B cell (primary cell): ENCODE measurements around the gene BRIP1. TPM values are rescaled to one million over a fixed set of nuclear protein-coding genes. Genes with fewer than 3 reads are reported as not detected.

Experiments
- ATAC-seq: fragments of 200-7000 bp; cut with Tn5 transposase; one replicate; pipeline ENCODE4 v1.10.0; 2021; ENCODE audit warnings: low read depth, mild to moderate bottlenecking, moderate number of reproducible peaks, moderate library complexity
- CTCF ChIA-PET: fragments of 350-600 bp; sonication (Branson Sonifier 250); formaldehyde crosslinking; loops from one replicate; lab custom pipeline; 2021; ENCODE audit warnings: antibody characterized with exemption, inconsistent platforms; lab: Charles Lee
- POLR2A ChIA-PET: fragments of 350-600 bp; sonication (Branson Sonifier 250); formaldehyde crosslinking; loops from one replicate; lab custom pipeline; 2021; ENCODE audit warnings: antibody characterized with exemption; lab: Charles Lee
- DNase-seq: peaks from one replicate; pipeline ENCODE4 v3.0.0; 2013
- H2AFZ ChIP-seq: 2 replicates; pipeline ENCODE4 v1.6.1; 2012; ENCODE audit warnings: mild to moderate bottlenecking, low read depth, low read length; ENCODE audit not compliant: insufficient read depth, poor library complexity, severe bottlenecking
- H3K27ac ChIP-seq, 2 donors: 1 replicate in 1 of 2; 2 replicates in 1 of 2; pipeline ENCODE4 v1.5.1; 2012 to 2013; ENCODE audit warnings: low read length in 2 of 2, mild to moderate bottlenecking in 2 of 2, moderate library complexity in 1 of 2
- H3K27me3 ChIP-seq, 4 experiments: fragments of 200-600 bp in 1 of 4; sonication (generic) in 1 of 4; replicated peaks in 1 of 4; 1 replicate in 2 of 4; 2 replicates in 2 of 4; pipeline versions ENCODE4 v1.6.1 to v1.7.0; 2013 to 2016; ENCODE audit warnings: low read length in 3 of 4, mild to moderate bottlenecking in 2 of 4, mixed read lengths in 1 of 4, moderate library complexity in 1 of 4; ENCODE audit not compliant: insufficient read depth in 4 of 4, control insufficient read depth in 3 of 4; ENCODE audit errors: control extremely low read depth in 1 of 4
- H3K36me3 ChIP-seq, 2 experiments: replicated peaks in 1 of 2; 1 replicate in 1 of 2; 2 replicates in 1 of 2; pipeline versions ENCODE4 v1.6.1 to v1.7.1; 2013; ENCODE audit warnings: low read length in 1 of 2; ENCODE audit not compliant: insufficient read depth in 2 of 2, control insufficient read depth in 1 of 2; ENCODE audit errors: control extremely low read depth in 1 of 2, extremely low read depth in 1 of 2
- H3K4me1 ChIP-seq, 2 donors: fragments of 200-600 bp in 1 of 2; sonication (generic) in 1 of 2; 1 replicate in 1 of 2; 2 replicates in 1 of 2; pipeline versions ENCODE4 v1.5.1 to v1.6.1; 2013 to 2017; ENCODE audit warnings: low read length in 2 of 2; ENCODE audit not compliant: control insufficient read depth in 2 of 2, insufficient read depth in 2 of 2
- H3K4me2 ChIP-seq: replicated peaks from 2 replicates; pipeline ENCODE3; 2012; ENCODE audit warnings: mild to moderate bottlenecking, low read depth, low read length; ENCODE audit not compliant: poor library complexity, severe bottlenecking
- H3K4me3 ChIP-seq, 5 experiments: fragments of 200-600 bp in 1 of 5; sonication (generic) in 1 of 5; 1 replicate in 3 of 5; 2 replicates in 2 of 5; pipeline versions ENCODE4 v1.5.1 to v1.7.0; 2011 to 2016; ENCODE audit warnings: low read length in 4 of 5, mild to moderate bottlenecking in 4 of 5, low read depth in 2 of 5, control low read depth in 1 of 5, moderate library complexity in 1 of 5; ENCODE audit not compliant: insufficient read depth in 1 of 5; ENCODE audit errors: control extremely low read depth in 1 of 5, extremely low read depth in 1 of 5
- H3K79me2 ChIP-seq: fragments of 200-600 bp; sonication (generic); one replicate; pipeline ENCODE4 v1.6.0; 2016; ENCODE audit warnings: low read length; ENCODE audit not compliant: control insufficient read depth, insufficient read depth
- H3K9ac ChIP-seq: fragments of 200-600 bp; sonication (generic); 2 replicates; pipeline ENCODE4 v1.6.1; 2017; ENCODE audit warnings: mild to moderate bottlenecking, low read length, moderate library complexity
- H3K9me3 ChIP-seq, 3 donors: one replicate each; pipeline versions ENCODE4 v1.6.1 to v1.7.1; 2013; ENCODE audit warnings: low read length in 2 of 3; ENCODE audit not compliant: control insufficient read depth in 2 of 3, insufficient read depth in 1 of 3; ENCODE audit errors: control extremely low read depth in 1 of 3
- H4K20me1 ChIP-seq: 2 replicates; pipeline ENCODE4 v1.6.0; 2012; ENCODE audit warnings: mild to moderate bottlenecking, low read length; ENCODE audit not compliant: insufficient read depth, control insufficient read depth, poor library complexity, severe bottlenecking
- H3K27ac Mint-ChIP-seq: one replicate; pipeline ENCODE4 v1.8.0; 2021; ENCODE audit warnings: mixed read lengths
- H3K27me3 Mint-ChIP-seq: one replicate; pipeline ENCODE4 v1.8.0; 2021; ENCODE audit warnings: mixed read lengths
- H3K4me1 Mint-ChIP-seq: one replicate; pipeline ENCODE4 v1.8.0; 2021; ENCODE audit warnings: mixed read lengths
- H3K4me3 Mint-ChIP-seq: one replicate; pipeline ENCODE4 v1.8.0; 2021; ENCODE audit warnings: mixed read lengths
- H3K9me3 Mint-ChIP-seq: one replicate; pipeline ENCODE4 v1.8.0; 2022; ENCODE audit warnings: mixed read lengths; ENCODE audit not compliant: insufficient read depth
- CTCF ChIP-seq: fragments of 200-600 bp; IDR thresholded peaks from one replicate; pipeline ENCODE4 v1.8.0; 2022; ENCODE audit warnings: antibody characterized with exemption, mild to moderate bottlenecking
- EZH2 ChIP-seq: IDR thresholded peaks from 2 replicates; pipeline ENCODE4 v1.6.1; 2012; ENCODE audit warnings: borderline replicate concordance, low read depth, mild to moderate bottlenecking, moderate library complexity, low read length; ENCODE audit not compliant: insufficient read depth, poor library complexity, severe bottlenecking
- WGBS: methylation state at CpG from one replicate; pipeline ENCODE4 v1.1.5; 2013; ENCODE audit warnings: missing lambda C conversion rate; ENCODE audit not compliant: insufficient coverage; 5-methylcytosine and 5-hydroxymethylcytosine counted together
- intact Hi-C: fragments of 100-400 bp; cut with micrococcal nuclease; formaldehyde crosslinking; loops from one replicate; pipeline ENCODE4 v1.10.0; 2022
- polyA plus RNA-seq: library from polyadenylated mRNA; depleted of rRNA; stranded (reverse); fragments of >200 nt; gene quantifications from 2 replicates; pipeline ENCODE4 v1.2.3, GENCODE V29; 2012
- total RNA-seq, 2 donors: library from RNA; stranded (reverse); fragments of 120-200 nt in 1 of 2; gene quantifications; 1 replicate in 1 of 2; 2 replicates in 1 of 2; pipeline versions ENCODE4 v1.2.3 to v1.2.4, GENCODE V29; 2013 to 2022

BRIP1 gene
- total and polyA plus RNA-seq, 2 donors (not counting 1 experiment from before 2014, with no cell fraction given), result 0.89 to 2.4 TPM

- Mint-ChIP-seq H3K27me3 (peaks cover 2% of the 10 kb centered on the region), H3K4me1 (no peaks in the 10 kb centered on the region), H3K9me3 (no peaks in the 10 kb centered on the region), H3K4me3 (no peak overlapping the region), H3K27ac (no peak overlapping the region)
- Histone ChIP-seq H3K4me1 (no peaks in the 10 kb centered on the region), H2AFZ (no peak overlapping the region), H3K9me3 (no peaks in the 10 kb centered on the region), H3K27ac (no peak overlapping the region), H3K79me2 (no peaks in the 10 kb centered on the region), H4K20me1 (no peaks in the 10 kb centered on the region), H3K27me3 (no peaks in the 10 kb centered on the region), H3K4me3 (no peak overlapping the region), H3K4me2 (no peak overlapping the region), H3K9ac (no peak overlapping the region), H3K36me3 (no peaks in the 10 kb centered on the region)
- ATAC-seq (no peak), DNase-seq (no peak)
- 94% methylated on average over 3 of the region's 5 CpGs for WGBS
- no peak for TF ChIP-seq CTCF
- intact Hi-C loops, result no loop called here
- ChIA-PET POLR2A (no interaction called here), CTCF (no interaction called here)
Observed at GRCh38 chr17:61662186-61662585, 201.1 kb downstream of the BRIP1 start.

- H3K27me3 Mint-ChIP-seq, result peaks cover 2% of the 10 kb centered on the region
- H3K27me3 ChIP-seq, result no peaks in the 10 kb centered on the region
- H3K4me1 Mint-ChIP-seq, result no peaks in the 10 kb centered on the region
- no peak overlapping the region for H3K4me3 ChIP-seq
- POLR2A ChIA-PET, result no interaction called here
- H3K9ac ChIP-seq, result no peak overlapping the region
- no peaks in the 10 kb centered on the region for H3K9me3 ChIP-seq
- H3K4me3 Mint-ChIP-seq, result no peak overlapping the region
- no peak overlapping the region for H3K4me2 ChIP-seq
- H3K4me1 ChIP-seq, result no peaks in the 10 kb centered on the region
- no peaks in the 10 kb centered on the region for H3K9me3 Mint-ChIP-seq
- no CpG with 5 or more reads among the region's 4 CpGs for WGBS
- TF ChIP-seq CTCF (no peak), EZH2 (no peak)
- no peaks in the 10 kb centered on the region for H3K36me3 ChIP-seq
- H3K27ac ChIP-seq, result no peak overlapping the region
- CTCF ChIA-PET, result no interaction called here
- ATAC-seq (no peak), DNase-seq (no peak)
- no peak overlapping the region for H2AFZ ChIP-seq
- intact Hi-C loops, result no loop called here
- H3K79me2 ChIP-seq, result no peaks in the 10 kb centered on the region
- H4K20me1 ChIP-seq, result no peaks in the 10 kb centered on the region
- H3K27ac Mint-ChIP-seq, result no peak overlapping the region
Observed at GRCh38 chr17:61660746-61661485, 202.4 kb downstream of the BRIP1 start.
